Liver (tissue), 3 donors: ENCODE data around the gene RTCB.

Experiments
- FOXA2 ChIP-seq: IDR thresholded peaks from 2 replicates; pipeline ENCODE4 v1.6.1; 2016; ENCODE audit warnings: antibody characterized with exemption
- HNF4A ChIP-seq, 2 donors: conservative IDR thresholded peaks; 2 replicates each; pipeline ENCODE4 v1.6.1; 2016; ENCODE audit warnings: antibody characterized with exemption in 2 of 2, mild to moderate bottlenecking in 2 of 2
- JUND ChIP-seq, 2 donors: IDR thresholded peaks; 2 replicates each; pipeline ENCODE4 v1.6.1; 2016; ENCODE audit warnings: antibody characterized with exemption in 2 of 2
- NR2F2 ChIP-seq: IDR thresholded peaks from 2 replicates; pipeline ENCODE4 v1.6.1; 2016; ENCODE audit warnings: antibody characterized with exemption
- RAD21 ChIP-seq, 2 donors: IDR thresholded peaks; 2 replicates each; pipeline ENCODE4 v1.6.1; 2016; ENCODE audit warnings: antibody characterized with exemption in 2 of 2, mild to moderate bottlenecking in 2 of 2
- SP1 ChIP-seq: IDR thresholded peaks from 2 replicates; pipeline ENCODE4 v1.6.1; 2018; ENCODE audit warnings: antibody characterized with exemption, mild to moderate bottlenecking
- TF ChIP-seq, protein P1 (sequence below): fragments of 150-350 bp; IDR thresholded peaks from 2 replicates; pipeline ENCODE4 v1.5.1; 2017; ENCODE audit warnings: improper control_type of control experiment, low read depth, low read length; ENCODE audit not compliant: missing input control
- TF ChIP-seq, protein P2 (sequence below): IDR thresholded peaks from 2 replicates; pipeline ENCODE4 v1.6.1; 2016; ENCODE audit warnings: antibody characterized with exemption
- donor health status: healthy.
- donor health status: healthy.

DNA sequence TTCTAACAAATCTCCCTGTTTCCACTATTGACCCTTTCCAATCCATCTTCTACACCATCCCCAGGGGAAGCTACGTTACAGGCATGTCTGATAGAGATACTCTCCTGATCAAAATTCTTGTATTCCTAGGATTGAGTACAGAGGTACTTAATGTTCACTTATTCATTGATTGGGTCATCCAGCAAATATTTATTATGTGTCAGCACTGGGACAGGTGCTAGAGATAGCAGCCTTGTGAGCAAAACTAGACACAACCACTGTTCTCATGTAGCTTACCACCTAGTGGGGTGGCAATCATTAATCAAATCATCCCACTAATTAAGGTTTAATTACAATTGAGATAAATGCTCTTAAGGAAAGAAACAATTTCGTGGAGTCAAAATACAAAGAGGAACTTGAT lies 9.4 kb upstream of the RTCB start:
- TF ChIP-seq SP1 (no peak), JUND (IDR thresholded peaks at IDR 0.05) (no peak), FOXA2 (no peak), NR2F2 (no peak), HNF4A (conservative IDR thresholded peaks at IDR 0.05) (no peak), RAD21 (IDR thresholded peaks at IDR 0.05) (no peak)
- TF ChIP-seq, protein P1, sequence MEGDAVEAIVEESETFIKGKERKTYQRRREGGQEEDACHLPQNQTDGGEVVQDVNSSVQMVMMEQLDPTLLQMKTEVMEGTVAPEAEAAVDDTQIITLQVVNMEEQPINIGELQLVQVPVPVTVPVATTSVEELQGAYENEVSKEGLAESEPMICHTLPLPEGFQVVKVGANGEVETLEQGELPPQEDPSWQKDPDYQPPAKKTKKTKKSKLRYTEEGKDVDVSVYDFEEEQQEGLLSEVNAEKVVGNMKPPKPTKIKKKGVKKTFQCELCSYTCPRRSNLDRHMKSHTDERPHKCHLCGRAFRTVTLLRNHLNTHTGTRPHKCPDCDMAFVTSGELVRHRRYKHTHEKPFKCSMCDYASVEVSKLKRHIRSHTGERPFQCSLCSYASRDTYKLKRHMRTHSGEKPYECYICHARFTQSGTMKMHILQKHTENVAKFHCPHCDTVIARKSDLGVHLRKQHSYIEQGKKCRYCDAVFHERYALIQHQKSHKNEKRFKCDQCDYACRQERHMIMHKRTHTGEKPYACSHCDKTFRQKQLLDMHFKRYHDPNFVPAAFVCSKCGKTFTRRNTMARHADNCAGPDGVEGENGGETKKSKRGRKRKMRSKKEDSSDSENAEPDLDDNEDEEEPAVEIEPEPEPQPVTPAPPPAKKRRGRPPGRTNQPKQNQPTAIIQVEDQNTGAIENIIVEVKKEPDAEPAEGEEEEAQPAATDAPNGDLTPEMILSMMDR, result no peak
- TF ChIP-seq, protein P2, sequence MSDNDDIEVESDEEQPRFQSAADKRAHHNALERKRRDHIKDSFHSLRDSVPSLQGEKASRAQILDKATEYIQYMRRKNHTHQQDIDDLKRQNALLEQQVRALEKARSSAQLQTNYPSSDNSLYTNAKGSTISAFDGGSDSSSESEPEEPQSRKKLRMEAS, result no peak
